Astrocyte of the cerebellum (primary cell): ENCODE results near the gene RREB1.
A peak's percentile ranks its signal among the peaks of the same experiment; 100 is the strongest.

Source experiments
- DNase-seq: peaks from one replicate; pipeline ENCODE4 v3.0.0-alpha.2; 2011; ENCODE audit warnings: low read depth
- H3K4me3 ChIP-seq: 2 replicates; pipeline ENCODE4 v1.5.1; 2011; ENCODE audit warnings: mild to moderate bottlenecking, low read depth, low read length, moderate library complexity
- CTCF ChIP-seq: IDR thresholded peaks from 2 replicates; pipeline ENCODE4 v1.5.1; 2012; ENCODE audit warnings: low read length, low read depth, moderate library complexity, mild to moderate bottlenecking; ENCODE audit errors: missing control alignments
- in situ Hi-C: cut with HindIII; loops from 2 replicates; pipeline ENCODE4 v1.10.0; 2017; ENCODE audit warnings: low sequenced_read_pairs

RREB1 gene

GRCh38 chr6:7137335-7138045 lies 29.7 kb downstream of the RREB1 start:
- no peak overlapping the region for H3K4me3 ChIP-seq
- TF ChIP-seq CTCF = no peak
- in situ Hi-C loops = no loop called here

GRCh38 chr6:7138046-7138531 lies 30.3 kb downstream of the RREB1 start:
- H3K4me3 ChIP-seq = no peak overlapping the region
- TF ChIP-seq CTCF = no peak
- in situ Hi-C loops = no loop called here
- DNase-seq = no peak

More at GRCh38 chr6:7137335-7138045, 29.7 kb downstream of the RREB1 start:
- no peak for DNase-seq

GRCh38 chr6:7138921-7139358 lies 31.2 kb downstream of the RREB1 start:
- H3K4me3 ChIP-seq = no peak overlapping the region
- in situ Hi-C loops = no loop called here
- no peak for TF ChIP-seq CTCF
- no peak for DNase-seq

GRCh38 chr6:7139835-7140470 lies 32.2 kb downstream of the RREB1 start:
- in situ Hi-C loops = no loop called here
- TF ChIP-seq CTCF = no peak
- no peak overlapping the region for H3K4me3 ChIP-seq
- no peak for DNase-seq

GRCh38 chr6:7140631-7141378 lies 33.0 kb downstream of the RREB1 start:
- in situ Hi-C loops = no loop called here
- TF ChIP-seq CTCF = no peak
- DNase-seq = no peak
- H3K4me3 ChIP-seq = peak overlapping the region; percentile 49

GRCh38 chr6:7142228-7142801 lies 34.6 kb downstream of the RREB1 start:
- H3K4me3 ChIP-seq = no peak overlapping the region
- DNase-seq = no peak
- in situ Hi-C loops = no loop called here
- TF ChIP-seq CTCF = no peak
